Lower leg skin (tissue), 4 donors: Measurements from ENCODE around the gene SDK2. TPM values are rescaled to one million over a fixed set of nuclear protein-coding genes. Genes with fewer than 3 reads are reported as not detected.

ENCODE experiments used
- DNase-seq, 2 donors: peaks; one replicate each; pipeline ENCODE4 v3.0.0-alpha.2; 2019; ENCODE audit warnings: low spot score in 2 of 2
- H3K4me3 ChIP-seq: fragments of 200-600 bp; sonication (generic); 2 replicates; pipeline ENCODE4 v1.5.1; 2017; ENCODE audit warnings: mild to moderate bottlenecking, low read depth; ENCODE audit not compliant: poor library complexity, severe bottlenecking
- CTCF ChIP-seq, 3 donors: fragments of 450-650 bp; IDR thresholded peaks; one replicate each; pipeline ENCODE4 v1.5.1; 2016; ENCODE audit warnings: antibody characterized with exemption in 3 of 3, mild to moderate bottlenecking in 3 of 3, moderate library complexity in 2 of 3
- POLR2A ChIP-seq, 2 donors: fragments of 450-650 bp; IDR thresholded peaks; one replicate each; pipeline ENCODE4 v1.6.1; 2016 to 2017; ENCODE audit warnings: antibody characterized with exemption in 2 of 2, mild to moderate bottlenecking in 1 of 2, moderate library complexity in 1 of 2
- WGBS, 2 donors: methylation state at CpG; one replicate each; pipeline ENCODE4 v1.1.5; 2018; 5-methylcytosine and 5-hydroxymethylcytosine counted together
- intact Hi-C: fragments of 100-400 bp; cut with DNase I; formaldehyde crosslinking; loops from one replicate; pipeline ENCODE4 v1.15.0; 2023; ENCODE audit warnings: low total_unique reads
- total RNA-seq, 4 donors: library from RNA; depleted of rRNA; stranded (reverse); fragments of >200 nt; gene quantifications; one replicate each; pipeline ENCODE4 v1.1.0, GENCODE V29; 2016

Gene SDK2
- total RNA-seq, 4 donors from 2014 or later, result 1.5 to 4.4 (median 1.6) TPM

- WGBS, 2 donors, result 76 to 79% methylated on average over 9 of the region's 9 CpGs
- TF ChIP-seq POLR2A (IDR thresholded peaks at IDR 0.05), result no peak
- TF ChIP-seq CTCF (IDR thresholded peaks at IDR 0.05), result no peak
- no peak overlapping the region for H3K4me3 ChIP-seq
- intact Hi-C loops, result no loop called here
- no peak for DNase-seq
Observed at GRCh38 chr17:73532421-73532901, 111.8 kb downstream of the SDK2 start.

GRCh38 chr17:73531158-73531557 lies 113.1 kb downstream of the SDK2 start:
- WGBS, 2 donors, result 83 to 87% methylated on average over 5 of the region's 5 CpGs
- DNase-seq, result no peak
- no peak overlapping the region for H3K4me3 ChIP-seq
- TF ChIP-seq CTCF (IDR thresholded peaks at IDR 0.05) (no peak), POLR2A (IDR thresholded peaks at IDR 0.05) (no peak)
- intact Hi-C loops, result no loop called here

GRCh38 chr17:73528679-73529078 lies 115.6 kb downstream of the SDK2 start:
- DNase-seq, result no peak
- TF ChIP-seq CTCF (IDR thresholded peaks at IDR 0.05), result no peak
- TF ChIP-seq POLR2A (IDR thresholded peaks at IDR 0.05), result no peak
- H3K4me3 ChIP-seq, result no peak overlapping the region
- 79 to 94% methylated on average over 7 of the region's 7 CpGs for WGBS, 2 donors
- intact Hi-C loops, result no loop called here

GRCh38 chr17:73526952-73527351 lies 117.3 kb downstream of the SDK2 start:
- intact Hi-C loops, result no loop called here
- WGBS, 2 donors, result 81 to 92% methylated on average over 7 of the region's 7 CpGs
- no peak overlapping the region for H3K4me3 ChIP-seq
- no peak for TF ChIP-seq CTCF (IDR thresholded peaks at IDR 0.05)
- TF ChIP-seq POLR2A (IDR thresholded peaks at IDR 0.05), result no peak
- no peak for DNase-seq

GRCh38 chr17:73524941-73525679 lies 119.1 kb downstream of the SDK2 start:
- no peak overlapping the region for H3K4me3 ChIP-seq
- TF ChIP-seq CTCF (IDR thresholded peaks at IDR 0.05) (no peak), POLR2A (IDR thresholded peaks at IDR 0.05) (no peak)
- intact Hi-C loops, result no loop called here
- WGBS, 2 donors, result 80 to 81% methylated on average over 15 of the region's 15 CpGs
- no peak for DNase-seq

GRCh38 chr17:73522696-73523095 lies 121.5 kb downstream of the SDK2 start:
- 85 to 86% methylated on average over 5 of the region's 5 CpGs for WGBS, 2 donors
- intact Hi-C loops, result no loop called here
- no peak overlapping the region for H3K4me3 ChIP-seq
- TF ChIP-seq CTCF (IDR thresholded peaks at IDR 0.05), result no peak
- TF ChIP-seq POLR2A (IDR thresholded peaks at IDR 0.05), result no peak
- DNase-seq, result no peak
